HG03460 (cell line): ENCODE data around the gene CHCHD1.
"Not testable (repeated sequence)": the region's sequence is repeated elsewhere in the genome, so short reads cannot be mapped to it uniquely, and the experiment has no call there.

Experiments
- ATAC-seq: cut with Tn5 transposase; IDR thresholded peaks from one replicate; pipeline ENCODE4 v1.9.1; 2021; ENCODE audit not compliant: unreplicated experiment

CHCHD1 gene

DNA sequence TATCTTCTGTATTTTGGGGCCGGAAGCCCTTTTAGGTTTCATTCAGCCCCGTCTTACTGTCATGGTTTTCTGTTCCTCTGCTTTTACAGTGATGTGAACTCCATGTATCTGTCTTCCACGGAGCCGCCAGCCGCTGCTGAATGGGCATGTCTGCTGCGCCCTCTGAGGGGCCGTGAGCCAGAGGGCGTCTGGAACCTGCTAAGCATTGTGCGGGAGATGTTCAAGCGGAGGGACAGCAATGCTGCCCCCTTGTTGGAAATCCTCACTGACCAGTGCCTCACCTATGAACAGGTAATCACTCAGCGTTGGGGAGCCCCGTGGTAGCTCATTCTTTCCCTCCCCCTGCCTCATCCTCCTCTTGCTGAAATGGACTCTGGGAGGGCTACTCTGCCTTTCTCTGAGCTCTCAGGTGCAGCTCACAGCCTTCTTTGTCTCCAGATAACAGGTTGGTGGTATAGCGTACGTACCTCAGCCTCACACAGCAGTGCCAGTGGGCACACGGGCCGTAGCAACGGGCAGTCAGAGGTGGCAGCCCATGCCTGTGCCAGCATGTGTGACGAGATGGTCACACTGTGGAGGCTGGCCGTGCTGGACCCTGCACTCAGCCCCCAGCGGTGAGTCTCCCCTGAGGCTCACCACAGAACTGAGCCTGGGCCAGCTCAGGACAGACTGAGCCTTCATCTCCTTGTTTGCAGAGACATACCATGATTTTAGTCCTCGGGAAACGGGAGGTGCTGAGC, 9.2 kb downstream of the CHCHD1 start:
- ATAC-seq = no peak

DNA sequence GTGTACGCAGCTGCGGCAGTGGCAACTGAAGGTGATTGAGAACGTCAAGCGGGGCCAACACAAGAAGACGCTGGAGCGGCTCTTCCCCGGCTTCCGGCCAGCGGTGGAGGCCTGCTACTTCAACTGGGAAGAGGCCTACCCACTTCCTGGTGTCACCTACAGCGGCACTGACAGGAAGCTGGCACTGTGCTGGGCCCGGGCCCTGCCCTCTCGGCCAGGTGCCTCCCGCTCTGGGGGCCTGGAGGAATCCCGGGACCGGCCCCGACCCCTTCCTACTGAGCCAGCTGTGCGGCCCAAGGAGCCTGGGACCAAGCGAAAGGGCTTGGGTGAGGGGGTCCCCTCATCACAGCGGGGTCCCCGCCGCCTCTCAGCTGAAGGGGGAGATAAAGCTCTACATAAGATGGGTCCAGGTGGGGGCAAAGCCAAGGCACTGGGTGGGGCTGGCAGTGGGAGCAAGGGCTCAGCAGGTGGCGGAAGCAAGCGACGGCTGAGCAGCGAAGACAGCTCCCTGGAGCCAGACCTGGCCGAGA, 10.1 kb downstream of the CHCHD1 start:
- no peak for ATAC-seq

DNA sequence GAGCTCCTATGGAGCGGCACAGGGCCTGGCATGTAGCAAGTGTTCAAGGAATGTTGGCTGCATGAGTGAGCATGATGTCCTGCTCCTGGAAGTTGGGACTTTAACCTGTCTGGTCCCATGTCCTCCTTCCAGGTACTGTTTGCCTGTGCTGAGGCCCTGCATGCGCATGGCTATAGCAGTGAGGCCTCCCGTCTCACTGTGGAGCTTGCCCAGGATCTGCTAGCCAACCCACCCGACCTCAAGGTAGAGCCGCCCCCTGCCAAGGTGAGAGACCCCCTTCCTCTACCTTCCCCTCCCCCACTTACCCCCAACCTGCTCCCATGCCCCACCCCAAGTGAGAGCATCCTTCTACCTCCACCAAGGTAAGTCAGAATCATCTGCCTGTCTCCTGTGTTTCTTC, 11.6 kb downstream of the CHCHD1 start:
- ATAC-seq = no peak

DNA sequence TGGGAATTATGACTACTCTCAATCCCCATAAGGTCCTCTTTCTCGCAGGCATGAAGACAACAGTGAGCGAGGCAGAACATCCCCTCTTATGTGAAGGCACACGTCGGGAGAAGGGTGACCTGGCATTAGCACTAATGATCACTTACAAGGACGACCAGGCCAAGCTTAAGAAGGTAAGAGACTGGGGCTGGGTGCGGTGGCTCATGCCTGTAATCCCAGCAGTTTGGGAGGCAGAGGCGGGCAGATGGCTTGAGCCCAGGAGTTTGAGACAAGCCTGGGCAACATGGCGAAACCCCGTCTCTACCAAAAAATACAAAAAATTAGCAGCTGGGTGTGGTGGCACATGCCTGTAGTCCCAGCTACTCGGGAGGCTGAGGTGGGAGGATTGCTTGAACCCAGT, 13.6 kb downstream of the CHCHD1 start:
- ATAC-seq = not testable (repeated sequence)

DNA sequence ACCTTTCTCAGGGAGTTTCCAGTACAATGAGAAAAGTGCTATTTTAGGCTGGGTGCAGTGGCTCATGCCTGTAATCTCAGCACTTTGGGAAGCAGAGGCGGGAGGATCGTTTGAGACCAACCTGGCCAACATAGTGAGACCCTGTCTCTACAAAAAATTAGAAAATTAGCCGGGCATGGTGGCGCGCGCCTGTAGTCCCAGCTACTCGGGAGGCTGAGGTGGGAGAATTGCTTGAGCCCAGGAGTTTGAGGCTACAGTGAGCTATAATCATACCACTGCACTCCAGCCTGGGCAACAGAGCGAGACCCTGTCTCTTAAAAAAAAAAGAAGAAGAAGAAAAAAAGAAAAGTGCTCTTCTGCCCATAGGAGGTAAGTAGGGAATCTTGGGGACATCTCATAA, 14.2 kb downstream of the CHCHD1 start:
- not testable (repeated sequence) for ATAC-seq

DNA sequence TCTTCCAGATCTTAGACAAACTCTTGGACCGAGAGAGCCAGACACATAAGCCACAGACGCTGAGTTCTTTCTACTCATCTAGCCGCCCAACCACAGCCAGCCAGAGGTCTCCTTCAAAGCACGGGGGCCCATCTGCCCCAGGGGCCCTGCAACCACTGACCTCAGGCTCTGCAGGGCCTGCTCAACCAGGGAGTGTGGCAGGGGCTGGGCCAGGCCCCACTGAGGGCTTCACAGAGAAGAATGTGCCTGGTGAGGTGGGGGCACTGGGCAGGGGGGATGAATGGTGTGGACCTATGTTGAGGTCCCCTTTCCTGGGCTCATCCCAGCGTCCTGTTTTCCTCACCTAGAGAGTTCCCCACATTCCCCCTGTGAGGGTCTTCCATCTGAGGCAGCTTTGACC, 14.9 kb downstream of the CHCHD1 start:
- ATAC-seq = no peak

DNA sequence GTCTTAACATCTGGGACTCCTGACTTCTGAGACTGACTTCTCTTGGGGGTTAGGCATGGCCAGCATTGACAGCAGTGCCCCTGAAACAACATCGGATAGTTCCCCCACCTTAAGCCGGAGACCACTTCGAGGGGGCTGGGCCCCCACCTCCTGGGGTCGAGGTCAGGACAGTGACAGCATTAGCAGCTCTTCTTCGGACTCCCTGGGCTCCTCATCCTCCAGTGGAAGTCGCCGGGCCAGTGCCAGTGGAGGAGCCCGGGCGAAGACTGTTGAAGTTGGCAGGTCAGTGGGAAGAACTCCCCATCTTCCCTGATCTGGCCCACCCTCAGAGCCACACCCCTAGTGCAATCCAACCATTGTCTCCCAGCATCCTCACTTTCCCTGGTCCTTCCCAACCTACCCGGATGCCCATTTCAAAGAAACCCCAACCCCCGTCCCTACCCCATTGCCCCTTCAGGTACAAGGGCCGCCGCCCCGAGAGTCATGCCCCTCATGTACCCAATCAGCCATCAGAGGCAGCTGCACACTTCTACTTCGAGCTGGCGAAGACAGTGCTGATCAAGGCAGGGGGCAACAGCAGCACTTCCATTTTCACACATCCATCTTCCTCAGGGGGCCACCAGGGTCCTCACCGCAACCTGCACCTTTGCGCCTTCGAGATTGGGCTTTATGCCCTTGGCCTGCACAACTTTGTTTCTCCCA, 15.6 kb downstream of the CHCHD1 start:
- no peak for ATAC-seq

DNA sequence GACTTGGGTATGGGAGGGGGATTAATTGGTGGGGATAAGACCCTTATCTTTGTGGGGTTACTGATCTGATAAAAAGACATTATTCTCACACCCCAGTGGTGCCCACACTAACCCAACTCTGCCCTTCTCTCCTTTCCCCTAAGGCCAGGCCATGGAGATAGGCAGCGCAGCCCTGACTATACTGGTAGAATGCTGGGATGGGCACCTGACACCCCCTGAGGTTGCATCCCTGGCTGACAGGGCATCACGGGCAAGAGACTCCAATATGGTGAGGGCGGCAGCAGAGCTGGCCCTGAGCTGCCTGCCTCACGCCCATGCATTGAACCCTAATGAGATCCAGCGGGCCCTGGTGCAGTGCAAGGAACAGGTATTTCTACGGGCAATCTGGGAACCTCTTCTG, 16.2 kb downstream of the CHCHD1 start:
- no peak for ATAC-seq

DNA sequence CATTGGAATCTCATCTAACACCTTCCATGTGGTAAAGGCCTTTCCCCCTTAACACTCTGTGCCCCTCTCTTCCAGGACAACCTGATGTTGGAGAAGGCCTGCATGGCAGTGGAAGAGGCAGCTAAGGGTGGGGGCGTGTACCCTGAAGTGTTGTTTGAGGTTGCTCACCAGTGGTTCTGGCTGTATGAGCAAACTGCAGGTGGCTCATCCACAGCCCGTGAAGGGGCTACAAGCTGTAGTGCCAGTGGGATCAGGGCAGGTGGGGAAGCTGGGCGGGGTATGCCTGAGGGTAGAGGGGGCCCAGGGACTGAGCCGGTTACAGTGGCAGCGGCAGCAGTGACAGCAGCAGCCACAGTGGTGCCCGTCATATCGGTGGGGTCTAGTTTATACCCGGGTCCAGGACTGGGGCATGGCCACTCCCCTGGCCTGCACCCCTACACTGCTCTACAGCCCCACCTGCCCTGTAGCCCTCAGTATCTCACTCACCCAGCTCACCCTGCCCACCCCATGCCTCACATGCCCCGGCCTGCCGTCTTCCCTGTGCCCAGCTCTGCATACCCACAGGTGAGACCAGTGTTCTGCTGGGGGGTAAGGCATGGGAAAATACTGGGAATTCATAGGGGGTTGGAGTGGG, 17.2 kb downstream of the CHCHD1 start:
- no peak for ATAC-seq

DNA sequence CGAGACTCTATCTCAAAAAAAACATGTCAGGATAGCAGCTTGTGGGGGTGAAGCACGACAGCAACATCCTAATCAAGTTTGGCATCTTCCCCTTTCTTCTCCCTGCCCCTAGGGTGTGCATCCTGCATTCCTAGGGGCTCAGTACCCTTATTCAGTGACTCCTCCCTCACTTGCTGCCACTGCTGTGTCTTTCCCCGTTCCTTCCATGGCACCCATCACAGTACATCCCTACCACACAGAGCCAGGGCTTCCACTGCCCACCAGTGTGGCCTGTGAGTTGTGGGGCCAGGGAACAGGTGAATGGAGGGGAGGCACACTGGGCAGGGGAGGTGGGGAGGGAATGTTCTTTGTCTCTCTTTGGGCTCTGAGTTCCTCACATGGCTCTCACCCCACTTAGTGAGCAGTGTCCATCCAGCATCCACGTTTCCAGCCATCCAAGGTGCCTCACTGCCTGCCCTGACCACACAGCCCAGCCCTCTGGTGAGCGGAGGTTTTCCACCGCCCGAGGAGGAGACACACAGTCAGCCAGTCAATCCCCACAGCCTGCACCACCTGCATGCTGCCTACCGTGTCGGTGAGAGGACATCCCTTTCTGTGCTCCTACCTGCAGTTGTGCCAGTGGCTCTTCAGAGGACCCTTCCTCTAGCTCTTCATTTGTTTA, 18.2 kb downstream of the CHCHD1 start:
- no peak for ATAC-seq

DNA sequence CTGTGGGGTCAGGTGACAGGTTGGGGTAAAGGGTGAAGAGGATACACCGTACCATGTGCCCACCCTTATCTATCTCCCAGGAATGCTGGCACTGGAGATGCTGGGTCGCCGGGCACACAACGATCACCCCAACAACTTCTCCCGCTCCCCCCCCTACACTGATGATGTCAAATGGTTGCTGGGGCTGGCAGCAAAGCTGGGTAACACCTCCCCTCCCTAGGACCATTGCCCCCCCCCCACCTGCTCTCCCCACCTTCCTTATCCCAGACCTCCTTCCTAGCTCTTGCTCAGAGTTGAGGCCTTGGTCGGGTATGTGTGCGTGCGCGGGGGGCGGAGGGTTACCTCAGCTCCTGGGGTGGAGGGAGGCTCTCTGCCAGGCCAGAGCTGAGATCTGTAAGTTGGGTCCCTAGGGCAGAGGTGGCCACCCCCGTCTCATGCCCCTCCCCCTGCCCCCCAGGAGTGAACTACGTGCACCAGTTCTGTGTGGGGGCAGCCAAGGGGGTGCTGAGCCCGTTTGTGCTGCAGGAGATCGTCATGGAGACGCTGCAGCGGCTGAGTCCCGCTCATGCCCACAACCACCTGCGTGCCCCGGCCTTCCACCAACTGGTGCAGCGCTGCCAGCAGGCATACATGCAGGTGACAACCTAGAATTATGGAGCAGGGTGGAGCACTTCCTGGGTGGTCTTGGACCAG, 18.9 kb downstream of the CHCHD1 start:
- ATAC-seq = no peak

DNA sequence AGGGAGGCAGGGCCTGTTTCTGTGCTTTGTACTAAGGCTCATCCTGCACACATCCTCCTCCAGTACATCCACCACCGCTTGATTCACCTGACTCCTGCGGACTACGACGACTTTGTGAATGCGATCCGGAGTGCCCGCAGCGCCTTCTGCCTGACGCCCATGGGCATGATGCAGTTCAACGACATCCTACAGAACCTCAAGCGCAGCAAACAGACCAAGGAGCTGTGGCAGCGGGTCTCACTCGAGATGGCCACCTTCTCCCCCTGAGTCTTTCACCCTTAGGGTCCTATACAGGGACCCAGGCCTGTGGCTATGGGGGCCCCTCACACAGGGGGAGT, 19.4 kb downstream of the CHCHD1 start:
- no peak for ATAC-seq

DNA sequence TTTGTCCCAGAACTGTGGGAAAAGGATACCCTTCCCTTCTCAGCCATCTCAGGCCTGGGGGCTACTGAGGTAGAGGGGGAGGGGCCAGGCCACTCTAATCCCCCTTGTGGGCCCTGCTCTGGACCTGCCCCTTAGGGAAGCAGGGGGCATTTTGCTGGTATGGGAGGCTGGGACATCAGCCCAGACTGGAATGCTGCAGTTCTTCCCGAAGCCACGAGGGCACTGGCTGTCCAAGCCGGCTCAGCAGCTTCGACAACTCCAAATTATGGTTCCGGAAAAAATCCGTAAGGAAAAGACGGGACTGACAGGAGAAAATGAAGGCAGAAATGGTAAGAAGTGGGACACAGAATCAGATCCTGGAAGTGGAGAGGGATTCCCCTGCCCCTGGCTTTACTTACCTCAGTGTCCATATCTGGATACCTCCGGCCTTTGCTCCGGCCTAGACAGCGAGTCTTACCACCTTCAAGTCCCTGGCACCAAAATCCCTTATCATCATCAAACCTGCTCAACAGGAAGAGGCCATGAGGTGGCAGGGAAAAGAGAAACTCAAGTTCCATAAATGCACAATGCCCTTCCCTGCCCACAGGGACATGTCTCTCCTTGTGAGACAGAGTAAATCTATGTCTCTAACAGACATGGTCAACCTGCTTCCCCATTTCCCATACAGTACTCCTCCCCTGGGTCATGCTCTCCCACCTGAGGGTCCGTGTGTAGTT, 20.6 kb downstream of the CHCHD1 start:
- no peak for ATAC-seq

DNA sequence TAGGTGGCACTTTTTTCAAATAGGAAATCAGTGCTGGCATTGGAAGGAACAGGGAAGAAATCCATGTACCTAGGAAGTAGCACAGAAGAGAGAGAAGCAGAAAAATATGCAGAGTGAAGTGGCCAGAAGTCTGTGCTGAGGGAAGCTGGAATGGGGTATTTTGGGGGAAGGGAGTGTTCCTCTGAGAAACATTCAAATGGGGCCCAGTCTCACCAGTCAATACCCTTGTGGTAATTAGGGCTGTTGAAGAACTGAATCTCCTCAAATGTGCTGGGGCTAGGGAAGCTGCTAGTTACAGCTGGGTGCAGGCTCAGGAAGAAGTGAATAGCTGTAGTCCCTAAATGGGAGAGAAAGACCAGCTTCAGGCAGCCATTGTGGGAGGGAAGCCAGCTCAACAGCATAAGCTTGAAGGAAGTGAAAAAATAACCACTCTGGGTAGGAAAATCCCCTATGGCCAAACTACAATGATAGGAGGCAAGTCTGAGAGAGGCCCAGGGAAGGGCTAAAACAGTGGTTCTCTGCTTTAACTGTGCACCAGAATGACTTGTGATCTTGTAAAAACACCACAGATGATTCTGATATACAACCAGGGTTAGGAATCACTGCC, 21.9 kb downstream of the CHCHD1 start:
- peak; percentile 68 for ATAC-seq

DNA sequence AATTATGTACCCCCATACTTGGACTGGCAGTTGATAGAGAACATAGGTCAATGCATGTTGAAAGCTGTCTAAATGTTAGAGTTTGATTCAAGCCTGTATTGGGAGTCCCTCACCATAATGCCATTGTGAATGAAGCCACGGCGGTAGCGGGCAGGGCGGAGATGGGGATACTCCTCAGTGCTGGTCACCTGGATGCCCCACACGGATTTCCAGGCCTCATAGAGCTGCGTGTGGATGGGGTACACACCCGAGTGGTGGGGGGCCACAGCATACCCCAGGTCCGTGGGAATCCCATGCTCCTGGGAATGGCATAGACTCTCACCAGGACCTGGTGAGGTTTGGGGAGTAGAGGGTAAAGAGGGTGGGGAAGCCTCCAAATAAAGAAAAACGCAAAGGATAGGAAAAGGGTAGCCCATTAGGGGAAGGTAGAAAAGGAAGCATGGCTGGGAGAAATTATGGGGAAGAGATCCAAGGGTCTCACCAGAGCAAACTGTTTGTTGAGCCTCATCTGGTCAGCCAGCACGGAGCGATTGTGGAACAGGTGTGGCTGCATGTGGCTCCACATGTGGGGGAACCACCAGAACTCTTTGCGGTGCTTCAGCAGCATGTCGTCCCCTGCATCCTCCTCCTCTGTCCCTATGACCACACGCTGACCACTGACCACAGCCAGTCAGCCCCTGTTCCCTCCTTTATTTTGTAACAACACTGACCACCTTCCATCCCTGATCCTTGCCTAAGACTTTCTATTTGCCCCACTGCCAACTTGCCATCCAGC, 24.5 kb downstream of the CHCHD1 start:
- no peak for ATAC-seq

DNA sequence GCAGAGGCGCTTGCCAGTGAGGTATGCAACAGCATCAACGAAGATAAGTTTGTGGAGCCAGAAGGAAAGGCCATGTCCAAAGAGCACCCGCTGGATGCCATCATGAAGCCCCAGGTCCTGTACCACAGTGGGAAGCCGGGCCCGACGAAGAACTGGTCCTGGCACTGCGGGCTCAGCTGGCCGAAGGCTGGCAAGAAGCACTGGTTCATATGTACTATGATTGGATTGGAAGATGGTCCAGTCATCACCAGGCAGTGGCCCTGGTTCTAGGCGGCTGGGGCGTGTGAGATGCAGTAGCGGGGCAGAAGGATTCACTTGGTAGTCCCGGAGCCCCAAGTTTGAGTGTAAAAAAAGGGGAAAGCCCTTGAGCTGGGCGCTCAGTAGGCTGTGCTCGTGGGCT, 25.6 kb downstream of the CHCHD1 start:
- no peak for ATAC-seq

DNA sequence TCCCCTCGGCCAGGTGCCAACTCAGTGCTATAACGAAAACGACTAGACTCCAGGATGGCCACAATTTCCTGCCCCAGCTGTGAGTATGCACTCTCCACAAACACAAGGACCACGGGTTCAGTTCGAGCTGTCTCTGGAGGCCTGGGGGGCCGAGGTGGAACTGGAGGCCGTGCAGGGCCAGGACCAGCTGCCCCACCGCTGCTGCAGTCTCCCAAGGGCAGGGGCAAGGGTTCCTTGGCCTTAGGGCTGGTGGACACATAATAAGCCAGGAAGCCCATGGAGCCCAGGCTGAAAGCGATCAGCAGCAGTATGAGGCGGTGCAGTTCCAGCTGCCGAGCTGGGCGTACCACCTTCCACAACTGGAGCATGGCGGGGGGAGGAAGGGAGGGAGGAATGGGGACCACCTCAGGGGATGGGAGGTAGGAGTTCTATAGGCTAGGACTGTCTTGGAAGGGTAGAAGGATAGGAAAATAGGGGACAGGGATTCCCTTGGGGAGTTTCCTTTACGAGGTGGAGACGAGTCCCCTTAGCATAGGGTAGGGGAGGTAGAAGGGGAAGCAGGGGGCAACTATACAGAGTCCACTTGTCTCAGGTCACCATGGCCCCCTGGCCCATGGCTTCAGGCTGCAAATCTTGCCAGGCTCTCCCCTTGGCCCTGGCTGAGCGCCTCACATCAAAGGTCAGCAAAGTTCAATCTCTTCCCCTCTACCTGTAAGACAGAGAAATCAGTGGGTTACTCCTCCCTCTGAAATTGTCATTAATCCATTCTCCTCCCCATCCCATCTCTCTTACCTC, 26.4 kb downstream of the CHCHD1 start:
- ATAC-seq = no peak

DNA sequence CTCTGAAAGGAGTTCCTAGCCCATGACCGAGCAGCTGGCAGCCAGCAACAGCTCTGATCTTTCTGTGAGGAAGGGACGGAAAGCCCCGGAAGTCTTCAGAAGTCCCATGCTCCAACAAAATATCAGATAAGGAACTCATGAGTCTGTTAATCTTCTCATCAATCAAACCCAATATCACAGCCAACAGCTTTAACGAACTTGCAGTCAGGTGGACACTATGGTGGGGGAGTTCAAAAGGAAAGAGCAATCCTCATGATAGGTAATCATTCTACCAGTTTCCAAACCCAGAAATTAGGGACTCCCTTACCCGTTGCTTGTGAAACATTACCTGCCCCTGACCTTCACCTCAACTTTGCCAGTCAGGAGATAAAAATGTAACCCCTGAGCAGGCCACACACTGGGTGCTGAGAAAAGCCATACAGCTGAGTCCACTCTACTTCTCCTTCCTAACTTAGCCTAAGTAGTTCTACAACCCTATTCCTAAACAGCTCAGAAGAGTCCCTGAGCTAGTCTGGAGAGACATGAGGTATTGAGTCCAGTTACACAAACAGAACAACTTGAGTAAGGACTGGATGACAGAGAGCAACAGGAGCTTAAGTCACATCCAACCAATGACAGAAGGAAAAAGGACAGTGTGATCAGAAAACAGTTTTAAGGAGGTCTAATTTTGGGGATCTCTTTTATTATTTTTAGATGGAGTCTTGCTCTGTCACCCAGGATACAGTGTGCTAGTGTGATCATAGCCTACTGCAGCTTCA, 27.4 kb downstream of the CHCHD1 start:
- no peak for ATAC-seq
